ENCODE measurements around the gene NCBP2.

NCBP2 gene

GRCh38 chr3:196975349-196975748 is 33.0 kb upstream of the NCBP2 start:
- no peak for TF ChIP-seq CTCF (IDR thresholded peaks at IDR 0.05; ENCODE audit: control insufficient read depth, insufficient read depth, low read depth, low read length, missing control alignments)
- no peak overlapping the region for H3K4me3 ChIP-seq (ENCODE audit: control insufficient read depth, low read depth, low read length)
- DNase-seq (ENCODE audit: low read depth), result no peak

- DNase-seq (ENCODE audit: low read depth), result no peak
- no peak for TF ChIP-seq CTCF (IDR thresholded peaks at IDR 0.05; ENCODE audit: control insufficient read depth, insufficient read depth, low read depth, low read length, missing control alignments)
- H3K4me3 ChIP-seq (ENCODE audit: control insufficient read depth, low read depth, low read length), result no peak overlapping the region
These were observed 32.3 kb upstream of the NCBP2 start for GRCh38 chr3:196974661-196975060.

- DNase-seq (ENCODE audit: low read depth), result no peak
- peak; percentile 1 for TF ChIP-seq CTCF (IDR thresholded peaks at IDR 0.05; ENCODE audit: control insufficient read depth, insufficient read depth, low read depth, low read length, missing control alignments)
- no peak overlapping the region for H3K4me3 ChIP-seq (ENCODE audit: control insufficient read depth, low read depth, low read length)
These were observed 28.9 kb upstream of the NCBP2 start for GRCh38 chr3:196971094-196971698.

GRCh38 chr3:196970547-196971093 is 28.3 kb upstream of the NCBP2 start:
- no peak overlapping the region for H3K4me3 ChIP-seq (ENCODE audit: control insufficient read depth, low read depth, low read length)
- DNase-seq (ENCODE audit: low read depth), result no peak
- peak; percentile 1 for TF ChIP-seq CTCF (IDR thresholded peaks at IDR 0.05; ENCODE audit: control insufficient read depth, insufficient read depth, low read depth, low read length, missing control alignments)

GRCh38 chr3:196969660-196970546 is 27.6 kb upstream of the NCBP2 start:
- peak overlapping the region; percentile 79 for H3K4me3 ChIP-seq (ENCODE audit: control insufficient read depth, low read depth, low read length)
- DNase-seq (ENCODE audit: low read depth), result no peak
- TF ChIP-seq CTCF (IDR thresholded peaks at IDR 0.05; ENCODE audit: control insufficient read depth, insufficient read depth, low read depth, low read length, missing control alignments), result peak; percentile 46

- H3K4me3 ChIP-seq (ENCODE audit: control insufficient read depth, low read depth, low read length), result peak overlapping the region; percentile 79
- DNase-seq (ENCODE audit: low read depth), result no peak
- TF ChIP-seq CTCF (IDR thresholded peaks at IDR 0.05; ENCODE audit: control insufficient read depth, insufficient read depth, low read depth, low read length, missing control alignments), result no peak
These were observed 26.9 kb upstream of the NCBP2 start for GRCh38 chr3:196969134-196969659.
